NB4 (cell line): ENCODE results near the gene ITGB7.

Source experiments
- CTCF ChIP-seq: IDR thresholded peaks from one replicate; pipeline ENCODE4 v1.5.1; 2012; ENCODE audit warnings: low read depth, low read length
- MAX ChIP-seq: IDR thresholded peaks from 2 replicates; pipeline ENCODE4 v1.6.1; 2011; ENCODE audit warnings: low read depth, low read length
- POLR2A ChIP-seq: IDR thresholded peaks from 2 replicates; pipeline ENCODE4 v1.6.1; 2011; ENCODE audit warnings: mild to moderate bottlenecking; ENCODE audit not compliant: insufficient read length; ENCODE audit errors: extremely low read depth

GRCh38 chr12:53204351-53204750 is 2.7 kb downstream of the ITGB7 start:
- TF ChIP-seq CTCF: no peak
- TF ChIP-seq POLR2A: no peak
- TF ChIP-seq MAX: no peak
